MM.1S (cell line): ENCODE data around the gene PDILT.

Experiments used
- DNase-seq: peaks from one replicate; pipeline ENCODE4 v3.0.0-alpha.2; 2015
- H2AFZ ChIP-seq: fragments of 300-600 bp; sonication (generic); 2 replicates; pipeline ENCODE4 v1.6.0; 2016; ENCODE audit warnings: antibody characterized with exemption, low read length
- H3F3A ChIP-seq: fragments of 300-600 bp; sonication (generic); 2 replicates; pipeline ENCODE4 v1.6.1; 2016; ENCODE audit warnings: mild to moderate bottlenecking, antibody characterized with exemption, low read length, moderate library complexity, mixed read lengths; ENCODE audit not compliant: insufficient read depth
- H3K27ac ChIP-seq: fragments of 300-600 bp; sonication (generic); 2 replicates; pipeline ENCODE4 v1.5.1; 2016; ENCODE audit warnings: mild to moderate bottlenecking, low read length
- H3K27me3 ChIP-seq: fragments of 300-600 bp; sonication (generic); replicated peaks from 2 replicates; pipeline ENCODE4 v1.6.0; 2016; ENCODE audit warnings: low read length; ENCODE audit not compliant: insufficient read depth
- H3K36me3 ChIP-seq: fragments of 300-600 bp; sonication (generic); replicated peaks from 2 replicates; pipeline ENCODE4 v1.6.1; 2016; ENCODE audit warnings: mild to moderate bottlenecking, low read length, mixed read lengths; ENCODE audit not compliant: insufficient read depth
- H3K4me1 ChIP-seq: fragments of 300-600 bp; sonication (generic); 2 replicates; pipeline ENCODE4 v1.6.1; 2016; ENCODE audit warnings: low read length, mixed read lengths
- H3K4me2 ChIP-seq: fragments of 300-600 bp; sonication (generic); 2 replicates; pipeline ENCODE4 v1.6.0; 2016; ENCODE audit warnings: low read depth, low read length
- H3K4me3 ChIP-seq: fragments of 300-600 bp; sonication (generic); 2 replicates; pipeline ENCODE4 v1.5.1; 2016; ENCODE audit warnings: low read length, mixed read lengths
- H3K79me2 ChIP-seq: fragments of 300-600 bp; sonication (generic); 2 replicates; pipeline ENCODE4 v1.6.1; 2016; ENCODE audit warnings: mixed run types, low read length, mixed read lengths
- H3K9ac ChIP-seq: fragments of 300-600 bp; sonication (generic); 2 replicates; pipeline ENCODE4 v1.6.1; 2016; ENCODE audit warnings: low read length, mixed read lengths
- H3K9me2 ChIP-seq: fragments of 300-600 bp; sonication (generic); replicated peaks from 2 replicates; pipeline ENCODE4 v1.6.1; 2016; ENCODE audit warnings: mild to moderate bottlenecking, low read length, mixed read lengths; ENCODE audit not compliant: insufficient read depth
- H3K9me3 ChIP-seq: fragments of 300-600 bp; sonication (generic); replicated peaks from 2 replicates; pipeline ENCODE4 v1.6.1; 2016; ENCODE audit warnings: mild to moderate bottlenecking, low read length, mixed read lengths; ENCODE audit not compliant: insufficient read depth
- H4K20me1 ChIP-seq: fragments of 300-600 bp; sonication (generic); 2 replicates; pipeline ENCODE4 v1.6.1; 2016; ENCODE audit warnings: mild to moderate bottlenecking, low read length, moderate library complexity, mixed read lengths; ENCODE audit not compliant: insufficient read depth
- CTCF ChIP-seq: fragments of 300-600 bp; sonication (generic); IDR thresholded peaks from 2 replicates; pipeline ENCODE4 v1.5.1; 2016; ENCODE audit warnings: antibody characterized with exemption, low read length, mixed read lengths
- EZH2 ChIP-seq: fragments of 300-600 bp; sonication (generic); optimal IDR thresholded peaks from 2 replicates; pipeline ENCODE3; 2017; ENCODE audit warnings: low read depth, mild to moderate bottlenecking, antibody characterized with exemption, low read length, mixed read lengths
- EZH2phosphoT487 ChIP-seq: fragments of 300-600 bp; sonication (generic); IDR thresholded peaks from 2 replicates; pipeline ENCODE4 v1.6.1; 2018; ENCODE audit warnings: antibody characterized with exemption, low read length

The PDILT gene

DNA sequence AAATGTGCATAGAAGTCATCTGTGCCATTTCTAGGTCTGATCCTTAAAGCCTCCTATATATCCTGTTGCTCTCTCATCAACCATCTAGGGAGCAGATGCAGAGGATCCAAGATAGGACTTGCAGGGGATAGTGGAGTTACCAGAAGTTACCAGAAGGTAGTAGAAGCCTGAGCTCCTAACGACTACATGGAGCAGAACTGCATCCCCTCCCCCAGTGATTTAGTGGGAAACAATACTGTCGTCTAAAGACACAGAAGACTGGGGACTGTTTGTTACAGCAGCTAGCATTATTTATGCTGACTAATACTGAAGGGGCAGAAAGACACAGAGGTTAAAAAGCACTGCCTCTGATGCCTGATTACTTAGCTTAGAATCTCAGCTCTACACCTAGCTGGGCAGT is 93.0 kb downstream of the PDILT start:
- Histone ChIP-seq H2AFZ (no peak overlapping the region), H3K4me3 (no peak overlapping the region)
- DNase-seq: no peak

GRCh38 chr16:20310421-20311395 is 93.8 kb downstream of the PDILT start:
- Histone ChIP-seq H3K9ac (no peak overlapping the region), H3F3A (no peaks in the 10 kb centered on the region), H2AFZ (no peak overlapping the region), H3K4me1 (no peaks in the 10 kb centered on the region), H4K20me1 (no peaks in the 10 kb centered on the region), H3K27ac (no peak overlapping the region), H3K79me2 (no peaks in the 10 kb centered on the region), H3K9me3 (no peaks in the 10 kb centered on the region), H3K4me2 (no peak overlapping the region), H3K9me2 (no peaks in the 10 kb centered on the region), H3K4me3 (no peak overlapping the region), H3K27me3 (no peaks in the 10 kb centered on the region), H3K36me3 (no peaks in the 10 kb centered on the region)
- TF ChIP-seq EZH2 (no peak), EZH2phosphoT487 (no peak), CTCF (no peak)
- DNase-seq: no peak

More for the DNA sequence above, 93.0 kb downstream of the PDILT start:
- no peak for TF ChIP-seq EZH2
- TF ChIP-seq EZH2phosphoT487: no peak
- TF ChIP-seq CTCF: no peak
- H3K36me3 ChIP-seq: no peaks in the 10 kb centered on the region
- no peak overlapping the region for H3K4me2 ChIP-seq
- H3K79me2 ChIP-seq: no peaks in the 10 kb centered on the region
- no peaks in the 10 kb centered on the region for H3K27me3 ChIP-seq
- H3K9me2 ChIP-seq: no peaks in the 10 kb centered on the region
- H3K27ac ChIP-seq: no peak overlapping the region
- H3K9me3 ChIP-seq: no peaks in the 10 kb centered on the region
- no peaks in the 10 kb centered on the region for H4K20me1 ChIP-seq
- H3K9ac ChIP-seq: no peak overlapping the region
- H3K4me1 ChIP-seq: no peaks in the 10 kb centered on the region
- no peaks in the 10 kb centered on the region for H3F3A ChIP-seq

- no peaks in the 10 kb centered on the region for H3K79me2 ChIP-seq
These were observed 94.8 kb downstream of the PDILT start for GRCh38 chr16:20309786-20310185.

More at GRCh38 chr16:20309786-20310185, 94.8 kb downstream of the PDILT start:
- TF ChIP-seq EZH2: no peak
- TF ChIP-seq EZH2phosphoT487: no peak
- TF ChIP-seq CTCF: no peak
- H3F3A ChIP-seq: no peaks in the 10 kb centered on the region
- no peaks in the 10 kb centered on the region for H3K9me3 ChIP-seq
- no peak overlapping the region for H3K4me2 ChIP-seq
- H3K4me3 ChIP-seq: no peak overlapping the region
- no peaks in the 10 kb centered on the region for H3K4me1 ChIP-seq
- H4K20me1 ChIP-seq: no peaks in the 10 kb centered on the region
- no peak overlapping the region for H3K27ac ChIP-seq
- H2AFZ ChIP-seq: no peak overlapping the region
- H3K9me2 ChIP-seq: no peaks in the 10 kb centered on the region
- H3K9ac ChIP-seq: no peak overlapping the region
- no peaks in the 10 kb centered on the region for H3K36me3 ChIP-seq
- no peak for DNase-seq
- H3K27me3 ChIP-seq: no peaks in the 10 kb centered on the region
